HG03439 (cell line): Measurements from ENCODE around the gene AK5.

Source experiments
- ATAC-seq: cut with Tn5 transposase; IDR thresholded peaks from one replicate; pipeline ENCODE4 v1.9.1; 2021; ENCODE audit warnings: mild to moderate bottlenecking, moderate library complexity; ENCODE audit not compliant: unreplicated experiment

The AK5 gene

DNA sequence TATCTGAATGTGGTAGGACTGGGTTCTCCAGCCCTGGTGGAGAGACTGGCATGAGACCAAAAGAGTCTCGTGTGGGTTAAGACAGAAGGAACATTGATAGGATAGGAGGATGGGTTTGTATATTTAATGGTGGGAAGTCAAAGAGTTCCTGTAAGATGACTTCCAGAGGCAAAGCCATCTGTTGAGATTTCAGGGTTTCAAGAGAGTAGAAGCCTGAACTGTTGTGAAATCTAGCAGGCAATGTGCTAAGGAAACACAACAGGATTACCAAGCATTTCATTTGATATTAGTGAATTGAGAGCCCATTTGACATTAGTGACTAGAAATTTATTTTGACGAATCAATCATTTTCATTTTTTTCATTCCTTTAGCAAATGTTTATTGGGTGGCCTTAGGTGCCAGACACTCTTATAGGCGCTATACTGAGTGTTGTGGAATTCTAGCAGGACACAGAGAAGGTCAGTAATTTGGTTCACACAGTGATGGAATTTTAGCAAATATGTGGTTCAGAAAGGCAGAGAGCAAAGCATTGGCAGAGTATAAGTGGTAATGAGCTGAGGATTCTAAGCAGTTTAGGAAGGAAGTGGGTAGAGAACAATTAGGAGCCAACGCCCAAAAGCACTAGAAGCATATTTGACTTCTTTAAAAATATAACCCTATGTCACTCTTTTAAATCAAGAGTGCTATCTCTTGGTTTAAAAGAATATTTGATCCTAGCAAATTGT lies 149.3 kb downstream of the AK5 start:
- no peak for ATAC-seq

GRCh38 chr1:77433934-77434333 lies 152.1 kb downstream of the AK5 start:
- ATAC-seq, result no peak

DNA sequence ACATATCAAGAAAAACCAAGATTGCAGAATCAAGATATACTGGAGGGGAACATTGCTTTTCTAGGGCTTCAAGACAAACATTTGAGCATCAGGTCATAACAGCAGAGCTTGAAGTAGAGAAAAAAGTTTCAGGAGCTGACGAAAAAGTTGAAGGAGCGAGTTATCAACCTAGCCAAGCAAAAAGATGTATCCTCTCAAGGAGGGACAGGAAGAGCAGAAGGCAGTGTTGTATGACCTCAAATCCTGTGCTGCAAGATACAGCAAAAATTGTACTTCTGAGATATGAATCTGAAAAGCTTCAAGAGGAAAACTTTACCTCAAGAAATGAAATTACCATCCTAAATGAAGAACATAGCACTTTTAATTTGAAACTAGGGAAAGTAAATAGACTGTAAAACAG lies 153.1 kb downstream of the AK5 start:
- no peak for ATAC-seq

- no peak for ATAC-seq
Observed at GRCh38 chr1:77438236-77438913, 156.6 kb downstream of the AK5 start.

GRCh38 chr1:77446841-77447555 lies 165.2 kb downstream of the AK5 start:
- ATAC-seq, result no peak

- ATAC-seq, result no peak
Observed at GRCh38 chr1:77447669-77448068, 165.8 kb downstream of the AK5 start.

DNA sequence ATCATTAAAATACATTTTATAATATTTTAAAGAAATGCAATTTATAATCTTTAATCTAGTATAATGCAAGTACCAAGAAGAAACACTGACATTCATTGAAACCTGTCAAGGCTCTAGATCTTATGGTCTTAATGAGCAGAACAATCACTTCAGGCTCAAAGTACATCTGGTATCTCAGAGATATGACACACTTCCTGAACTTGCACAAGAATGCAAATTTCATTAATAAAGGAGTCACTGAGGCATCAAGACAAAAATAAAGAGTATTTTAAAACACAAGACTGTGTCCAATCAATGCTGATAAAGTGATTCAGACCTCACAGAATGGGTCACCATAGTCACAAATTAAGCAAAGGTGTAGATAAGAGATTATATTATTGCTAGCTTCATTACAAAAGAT lies 178.1 kb downstream of the AK5 start:
- no peak for ATAC-seq

- no peak for ATAC-seq
Observed at GRCh38 chr1:77461691-77462090, 179.9 kb downstream of the AK5 start.

DNA sequence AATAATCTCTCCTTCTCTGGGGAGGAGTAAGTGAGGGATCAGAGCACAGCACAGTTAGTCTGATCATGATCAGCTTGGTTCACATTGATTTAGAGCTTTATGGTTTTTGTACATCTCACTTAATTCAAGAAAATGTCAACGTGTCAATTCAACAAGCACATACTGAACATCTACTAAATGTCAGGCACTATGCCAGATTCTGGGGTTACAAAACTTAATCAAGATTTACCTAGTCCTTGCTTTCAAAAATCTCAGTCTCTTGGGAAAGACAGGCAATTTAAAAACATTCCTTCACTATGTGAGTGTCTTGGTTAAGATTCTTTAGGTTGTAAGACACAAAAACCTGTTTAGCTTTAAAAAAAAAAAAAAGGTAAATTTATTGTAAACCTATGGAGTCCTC lies 181.4 kb downstream of the AK5 start:
- ATAC-seq, result no peak

- no peak for ATAC-seq
Observed at GRCh38 chr1:77465139-77465538, 183.3 kb downstream of the AK5 start.

GRCh38 chr1:77465922-77466321 lies 184.1 kb downstream of the AK5 start:
- ATAC-seq, result no peak

DNA sequence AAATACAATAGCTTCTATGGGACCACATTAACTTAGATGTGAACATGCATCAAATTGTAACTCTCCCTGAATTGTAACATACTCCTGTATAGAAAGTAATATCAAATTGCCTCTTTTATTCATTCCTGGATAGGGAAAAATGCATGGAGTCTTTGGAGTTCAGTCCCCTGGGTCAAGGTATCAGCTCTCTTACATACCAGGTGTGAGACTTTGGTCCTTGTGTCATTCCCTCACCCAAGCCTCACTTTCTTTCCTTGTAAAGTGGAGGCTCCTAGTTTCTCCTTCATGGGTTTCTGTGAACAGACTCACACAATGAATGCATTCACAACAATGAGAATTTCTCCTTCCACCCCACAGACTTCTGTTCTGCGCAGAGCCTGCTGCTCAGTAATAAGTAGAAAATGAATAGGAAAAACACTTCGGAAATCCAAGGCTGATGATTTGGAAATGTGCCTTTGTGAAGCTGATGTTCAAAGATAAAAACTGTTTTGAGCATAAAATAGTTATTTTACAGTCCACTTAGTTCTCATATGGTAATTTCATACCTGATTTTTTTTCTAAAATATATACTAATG lies 185.3 kb downstream of the AK5 start:
- no peak for ATAC-seq

DNA sequence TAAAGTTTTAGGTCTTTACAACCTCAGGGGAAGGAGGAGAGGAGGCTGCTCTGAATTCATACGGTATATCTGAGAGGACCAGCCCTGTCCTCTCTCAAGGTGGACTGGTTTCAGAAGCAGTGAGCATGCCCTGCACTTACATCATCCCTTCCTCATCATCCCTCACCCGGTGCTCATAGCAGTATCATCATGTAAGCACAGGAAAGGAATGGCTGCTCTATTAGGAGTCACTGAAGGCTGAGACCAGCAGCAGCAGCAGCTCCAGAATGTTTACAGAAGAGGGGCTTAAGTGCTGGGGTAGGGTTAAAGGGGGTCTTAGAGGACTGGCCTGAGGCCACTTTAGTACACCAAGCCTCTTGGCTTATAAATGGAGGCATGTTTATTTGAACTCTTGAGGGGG lies 185.9 kb downstream of the AK5 start:
- ATAC-seq, result no peak

GRCh38 chr1:77468257-77468948 lies 186.6 kb downstream of the AK5 start:
- ATAC-seq, result no peak

GRCh38 chr1:77468949-77469710 lies 187.3 kb downstream of the AK5 start:
- no peak for ATAC-seq

- no peak for ATAC-seq
Observed at GRCh38 chr1:77471691-77472090, 189.9 kb downstream of the AK5 start.

DNA sequence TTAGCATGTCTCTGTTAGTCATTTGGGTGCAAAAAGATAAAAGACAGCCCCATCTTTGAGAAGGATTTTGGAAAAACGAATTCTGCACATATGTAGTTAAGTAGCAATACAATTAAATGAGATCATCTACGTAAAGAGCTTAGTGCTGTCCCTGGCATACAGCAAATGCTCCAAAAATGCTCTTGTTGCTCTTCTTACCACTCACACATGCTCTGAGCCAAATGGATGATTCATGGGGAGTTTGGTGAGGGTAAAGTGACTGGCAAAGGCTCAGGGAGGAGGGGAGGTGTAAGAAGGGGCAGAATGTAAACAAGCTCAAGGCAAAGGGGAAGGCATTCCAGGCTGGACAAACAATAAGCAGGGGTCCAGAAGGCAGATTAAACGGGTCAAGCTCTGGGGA lies 191.9 kb downstream of the AK5 start:
- ATAC-seq, result no peak

GRCh38 chr1:77475641-77476040 lies 193.8 kb downstream of the AK5 start:
- no peak for ATAC-seq

GRCh38 chr1:77476475-77476874 lies 194.7 kb downstream of the AK5 start:
- no peak for ATAC-seq

GRCh38 chr1:77484334-77484733 lies 202.5 kb downstream of the AK5 start:
- no peak for ATAC-seq
